ENCODE results near the gene FANCD2.
"Not testable (repeated sequence)": the region's sequence is repeated elsewhere in the genome, so short reads cannot be mapped to it uniquely, and the experiment has no call there.

FANCD2 gene

GRCh38 chr3:10015461-10015904 is 10.8 kb upstream of the FANCD2 start:
- no peak for DNase-seq (ENCODE audit: low read depth, low spot score)

DNA sequence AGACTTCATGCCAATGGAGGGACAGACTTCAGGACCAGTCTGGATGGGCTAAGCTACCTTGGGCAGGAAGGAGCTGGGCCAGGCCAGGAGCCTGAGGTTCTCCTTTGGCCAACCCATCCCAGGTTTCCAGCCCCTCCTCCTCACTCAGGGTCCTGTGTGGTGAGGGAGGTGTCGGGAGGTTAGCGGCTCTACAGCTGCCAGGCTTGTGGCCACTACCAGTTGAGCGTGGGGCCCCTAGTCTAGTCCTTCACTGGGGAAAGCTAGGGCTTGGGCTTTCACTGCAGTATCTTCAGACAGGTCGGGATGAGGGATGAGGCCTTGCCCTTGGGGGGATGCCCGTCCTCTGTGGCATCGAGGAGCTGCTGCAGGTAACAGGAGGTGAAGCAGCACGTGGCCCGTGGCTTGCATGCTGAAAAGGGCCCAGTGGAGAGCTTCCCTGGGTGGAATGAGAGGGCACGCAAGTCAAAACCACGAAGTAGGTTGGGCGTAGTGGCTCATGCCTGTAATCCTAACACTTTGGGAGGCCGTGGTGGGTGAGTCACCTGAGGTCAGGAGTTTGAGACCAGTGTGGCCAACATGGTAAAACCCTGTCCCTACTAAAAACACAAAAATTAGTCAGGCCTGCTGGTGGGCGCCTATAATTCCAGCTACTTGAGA is 8.5 kb upstream of the FANCD2 start:
- DNase-seq (ENCODE audit: low read depth, low spot score): no peak

GRCh38 chr3:10018806-10019205 is 7.4 kb upstream of the FANCD2 start:
- not testable (repeated sequence) for DNase-seq (ENCODE audit: low read depth, low spot score)

DNA sequence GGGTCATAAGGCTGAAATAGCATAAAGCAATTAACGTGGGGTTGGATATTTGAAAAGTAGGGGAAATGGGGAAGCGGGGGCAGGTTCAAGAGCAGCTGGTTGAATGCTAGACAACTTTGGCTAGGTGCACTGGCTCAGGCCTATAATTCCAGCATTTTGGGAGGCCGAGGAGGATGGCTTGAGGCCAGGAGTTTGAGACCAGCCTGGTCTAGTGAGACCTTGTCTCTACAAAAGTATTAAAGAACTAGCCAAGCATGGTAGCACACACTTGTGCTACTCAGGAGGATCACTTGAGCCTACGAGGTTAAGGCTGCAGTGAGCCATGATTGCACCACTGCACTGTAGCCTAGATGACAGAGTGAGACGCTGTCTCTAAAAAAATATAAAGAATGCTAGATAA is 6.9 kb upstream of the FANCD2 start:
- DNase-seq (ENCODE audit: low read depth, low spot score): no peak

DNA sequence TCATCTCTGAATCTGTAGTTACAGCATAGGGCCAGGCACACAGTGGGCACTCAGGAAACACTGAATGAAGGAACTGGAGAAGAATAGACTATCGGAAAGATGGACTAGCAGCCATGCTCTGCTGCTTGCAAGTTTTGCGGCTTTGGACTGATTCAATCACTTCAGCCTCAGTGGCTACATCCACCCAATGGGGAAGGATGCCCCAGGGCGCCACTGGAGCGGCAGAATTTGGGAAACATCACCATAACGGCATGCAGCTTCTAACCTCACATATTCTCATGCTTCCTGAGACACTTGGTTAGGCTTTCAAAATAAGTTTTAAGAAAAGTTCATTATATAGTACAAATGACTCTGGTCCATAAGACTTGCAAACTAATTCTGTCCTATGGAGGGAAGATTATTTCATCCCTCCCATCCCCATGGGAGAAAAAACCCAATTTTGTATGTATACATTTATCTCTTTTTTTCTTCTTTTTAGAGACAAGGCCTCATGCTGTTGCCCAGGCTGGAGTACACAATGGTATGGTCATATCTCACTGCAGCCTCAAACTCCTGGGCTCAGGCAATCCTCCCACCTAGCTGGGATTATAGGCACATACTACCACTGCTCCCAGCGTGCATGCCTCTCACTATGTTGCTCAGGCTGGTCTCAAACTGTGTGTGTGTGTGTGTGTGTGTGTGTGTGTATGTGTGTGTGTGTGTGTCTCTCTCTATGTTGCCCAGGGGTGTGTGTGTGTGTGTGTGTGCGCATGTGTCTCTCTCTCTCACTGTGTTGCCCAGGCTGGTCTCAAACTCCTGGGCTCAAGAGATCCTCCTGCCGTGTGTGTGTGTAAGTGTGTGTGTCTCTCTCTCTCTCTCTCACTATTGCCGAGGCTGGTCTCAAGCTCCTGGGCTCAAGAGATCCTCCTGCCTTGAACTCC is 4.1 kb upstream of the FANCD2 start:
- DNase-seq (ENCODE audit: low read depth, low spot score): no peak

DNA sequence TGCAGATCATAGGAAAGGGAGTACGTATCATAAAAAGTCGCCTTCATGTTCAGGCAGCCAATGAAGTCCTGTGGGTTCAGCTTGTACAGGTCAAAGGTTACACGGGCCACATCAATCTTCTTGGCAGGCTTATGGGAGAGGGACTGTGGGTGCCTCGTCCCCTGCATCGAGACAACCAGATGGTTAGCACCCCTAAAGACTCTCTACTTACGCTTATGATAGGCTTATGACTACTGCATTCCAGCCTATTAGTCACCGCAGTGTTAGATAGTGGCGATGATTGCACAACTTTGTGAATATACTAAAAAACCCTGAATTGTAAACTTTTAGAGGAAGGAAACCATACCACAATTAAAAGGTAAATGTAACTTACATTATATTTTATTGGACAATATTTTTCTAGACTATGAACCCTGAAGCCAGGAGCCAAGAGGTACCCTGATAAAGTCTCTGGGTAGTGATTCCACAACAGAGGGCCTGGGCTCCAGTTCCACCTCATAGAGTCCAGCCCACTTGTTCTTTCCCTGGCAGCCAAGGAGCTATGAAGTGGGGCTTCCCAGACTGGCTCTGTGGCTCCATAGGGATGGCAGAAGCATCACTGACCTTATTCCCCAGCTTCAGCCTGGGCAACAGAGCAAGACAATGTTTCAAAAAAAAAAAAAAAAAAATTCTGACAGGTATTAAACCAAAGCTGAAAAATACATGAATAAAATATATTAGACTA is 2.5 kb upstream of the FANCD2 start:
- DNase-seq (ENCODE audit: low read depth, low spot score): no peak

- no peak for DNase-seq (ENCODE audit: low read depth, low spot score)
These were observed 793 bp upstream of the FANCD2 start for GRCh38 chr3:10025205-10026083.

- no peak for DNase-seq (ENCODE audit: low read depth, low spot score)
These were observed 14.8 kb downstream of the FANCD2 start for GRCh38 chr3:10041034-10041433.

DNA sequence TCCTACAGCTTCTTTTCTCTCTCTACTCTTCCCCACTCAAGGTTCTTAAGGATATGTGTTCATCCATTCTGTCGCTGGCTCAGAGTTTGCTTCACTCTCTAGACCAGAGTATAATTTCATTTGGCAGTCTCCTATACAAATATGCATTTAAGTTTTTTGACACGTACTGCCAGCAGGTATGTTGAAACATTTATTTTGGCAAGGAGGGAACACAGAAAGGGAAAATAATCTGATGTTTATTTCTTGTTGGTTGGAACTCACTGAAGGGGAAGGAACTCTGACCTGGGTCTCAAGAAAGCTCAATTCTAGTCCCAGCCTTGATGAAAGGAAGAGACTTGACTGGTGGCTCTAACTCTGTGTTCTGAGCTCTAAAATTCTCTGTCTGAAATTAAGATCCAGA is 21.6 kb downstream of the FANCD2 start:
- DNase-seq (ENCODE audit: low read depth, low spot score): no peak

DNA sequence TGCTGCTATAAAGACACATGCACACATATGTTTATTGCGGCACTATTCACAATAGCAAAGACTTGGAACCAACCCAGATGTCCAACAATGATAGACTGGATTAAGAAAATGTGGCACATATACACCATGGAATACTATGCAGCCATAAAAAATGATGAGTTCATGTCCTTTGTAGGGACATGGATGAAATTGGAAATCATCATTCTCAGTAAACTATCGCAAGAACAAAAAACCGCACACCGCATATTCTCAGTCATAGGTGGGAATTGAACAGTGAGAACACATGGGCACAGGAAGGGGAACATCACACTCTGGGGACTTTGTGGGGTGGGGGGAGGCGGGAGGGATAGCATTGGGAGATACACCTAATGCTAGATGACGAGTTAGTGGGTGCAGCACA is 26.8 kb downstream of the FANCD2 start:
- DNase-seq (ENCODE audit: low read depth, low spot score): not testable (repeated sequence)

DNA sequence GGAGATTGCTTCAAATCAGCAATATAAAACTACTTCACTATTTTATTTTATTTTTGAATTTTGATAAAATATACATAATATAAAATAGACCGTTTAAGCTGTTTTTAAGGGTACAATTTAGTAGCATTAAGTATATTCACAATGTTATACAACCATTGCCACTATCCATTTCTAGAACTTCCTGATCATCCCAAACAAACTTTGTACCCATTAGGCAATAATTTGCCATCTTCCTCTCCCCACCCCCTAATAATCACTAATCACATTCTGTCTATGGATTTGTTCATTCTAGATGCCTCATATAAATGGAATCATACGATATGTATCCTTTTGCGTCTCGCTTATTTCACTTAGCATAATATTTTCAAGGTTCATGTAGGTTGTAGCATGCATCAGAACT is 28.9 kb downstream of the FANCD2 start:
- no peak for DNase-seq (ENCODE audit: low read depth, low spot score)

GRCh38 chr3:10070077-10070476 is 43.8 kb downstream of the FANCD2 start:
- not testable (repeated sequence) for DNase-seq (ENCODE audit: low read depth, low spot score)

DNA sequence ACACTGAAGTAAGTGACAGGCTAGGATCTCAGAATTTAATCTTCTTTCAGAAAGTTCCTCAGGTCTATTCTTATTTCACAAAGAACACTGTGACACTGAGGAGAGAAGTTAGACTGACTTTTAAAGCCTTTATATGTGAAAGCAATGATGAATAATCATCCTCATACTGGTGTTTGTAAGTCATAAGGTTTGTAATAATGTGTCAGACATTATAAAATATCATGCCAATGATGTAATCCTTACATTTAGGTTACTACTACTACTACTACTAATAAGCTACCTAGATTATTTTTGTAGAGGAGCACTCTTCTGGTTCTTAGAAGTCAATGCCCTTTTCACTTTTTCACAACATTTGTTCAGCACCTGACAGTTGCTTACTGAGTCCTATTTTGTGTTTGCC is 48.4 kb downstream of the FANCD2 start:
- DNase-seq (ENCODE audit: low read depth, low spot score): no peak

- no peak for DNase-seq (ENCODE audit: low read depth, low spot score)
These were observed 55.6 kb downstream of the FANCD2 start for GRCh38 chr3:10081871-10082270.

GRCh38 chr3:10085738-10086137 is 59.5 kb downstream of the FANCD2 start:
- DNase-seq (ENCODE audit: low read depth, low spot score): no peak

DNA sequence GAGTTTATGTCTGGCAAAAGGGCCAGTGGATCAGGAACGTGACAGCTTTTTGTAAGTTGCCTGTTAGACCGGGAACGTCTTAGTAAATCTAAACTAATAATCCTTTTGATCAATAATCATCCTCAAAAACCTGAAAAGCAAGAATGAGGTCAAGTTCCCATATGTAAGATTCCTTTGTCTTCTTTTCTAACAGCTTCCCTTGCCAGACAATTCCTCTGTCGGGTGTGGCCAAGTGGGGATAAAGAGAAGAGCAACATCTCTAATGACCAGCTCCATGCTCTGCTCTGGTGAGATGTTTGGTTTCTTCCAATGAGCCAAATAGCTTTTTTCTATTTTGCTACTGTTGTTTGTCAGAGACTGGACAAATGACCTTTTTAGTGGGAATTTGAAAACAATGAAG is 62.0 kb downstream of the FANCD2 start:
- DNase-seq (ENCODE audit: low read depth, low spot score): no peak

- no peak for DNase-seq (ENCODE audit: low read depth, low spot score)
These were observed 63.9 kb downstream of the FANCD2 start for GRCh38 chr3:10090179-10090578.

DNA sequence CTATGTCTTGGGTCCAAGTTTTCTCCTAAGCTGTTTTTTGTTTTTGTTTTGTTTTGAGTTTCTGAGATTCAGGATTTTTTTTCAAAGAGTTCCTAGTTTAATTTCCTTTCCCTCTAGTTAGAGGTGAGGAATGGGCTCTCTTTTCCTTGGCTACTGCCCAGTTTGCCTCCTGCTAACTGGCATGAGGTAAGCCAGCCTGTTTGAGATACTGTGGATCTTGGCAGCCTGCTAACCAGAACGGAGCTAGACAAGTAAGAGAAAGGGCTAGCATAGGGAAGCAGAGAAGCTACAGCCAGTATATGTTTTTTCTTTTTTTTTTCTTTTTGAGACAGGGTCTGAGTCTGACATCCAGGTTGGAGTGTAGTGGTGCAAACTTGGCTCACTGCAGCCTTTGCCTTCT is 64.5 kb downstream of the FANCD2 start:
- DNase-seq (ENCODE audit: low read depth, low spot score): not testable (repeated sequence)

- DNase-seq (ENCODE audit: low read depth, low spot score): not testable (repeated sequence)
These were observed 65.2 kb downstream of the FANCD2 start for GRCh38 chr3:10091387-10091786.

- no peak for DNase-seq (ENCODE audit: low read depth, low spot score)
These were observed 67.4 kb downstream of the FANCD2 start for GRCh38 chr3:10093678-10094077.

GRCh38 chr3:10099041-10099440 is 72.8 kb downstream of the FANCD2 start:
- DNase-seq (ENCODE audit: low read depth, low spot score): no peak

Measured in activated CD4-positive, CD25-positive, alpha-beta regulatory T cell treated with anti-CD3 and anti-CD28 coated beads, Interleukin-2, amount 50 U/mL, for 16 hours (primary cell).